Stimulated activated naive CD8-positive, alpha-beta T cell treated with anti-CD3 and anti-CD28 coated beads, Interleukin-15, Interleukin-2, amounts not matched to agents 100 ng/mL and 50 ng/mL, for 24 hours (primary cell): Measurements from ENCODE around the gene SNPH.

ENCODE experiments used
- H3K27ac Mint-ChIP-seq: one replicate; pipeline ENCODE4 v1.8.0; 2021; ENCODE audit warnings: mild to moderate bottlenecking, mixed read lengths
- H3K27me3 Mint-ChIP-seq: one replicate; pipeline ENCODE4 v1.8.0; 2021; ENCODE audit warnings: mixed read lengths
- H3K36me3 Mint-ChIP-seq: one replicate; pipeline ENCODE4 v1.8.0; 2021; ENCODE audit warnings: low read depth, mixed read lengths
- H3K4me1 Mint-ChIP-seq: one replicate; pipeline ENCODE4 v1.8.0; 2021; ENCODE audit warnings: low read depth, mixed read lengths
- H3K4me3 Mint-ChIP-seq: one replicate; pipeline ENCODE4 v1.8.0; 2021; ENCODE audit warnings: mild to moderate bottlenecking, mixed read lengths
- H3K9me3 Mint-ChIP-seq: one replicate; pipeline ENCODE4 v1.8.0; 2021; ENCODE audit warnings: mixed read lengths

The SNPH gene

DNA sequence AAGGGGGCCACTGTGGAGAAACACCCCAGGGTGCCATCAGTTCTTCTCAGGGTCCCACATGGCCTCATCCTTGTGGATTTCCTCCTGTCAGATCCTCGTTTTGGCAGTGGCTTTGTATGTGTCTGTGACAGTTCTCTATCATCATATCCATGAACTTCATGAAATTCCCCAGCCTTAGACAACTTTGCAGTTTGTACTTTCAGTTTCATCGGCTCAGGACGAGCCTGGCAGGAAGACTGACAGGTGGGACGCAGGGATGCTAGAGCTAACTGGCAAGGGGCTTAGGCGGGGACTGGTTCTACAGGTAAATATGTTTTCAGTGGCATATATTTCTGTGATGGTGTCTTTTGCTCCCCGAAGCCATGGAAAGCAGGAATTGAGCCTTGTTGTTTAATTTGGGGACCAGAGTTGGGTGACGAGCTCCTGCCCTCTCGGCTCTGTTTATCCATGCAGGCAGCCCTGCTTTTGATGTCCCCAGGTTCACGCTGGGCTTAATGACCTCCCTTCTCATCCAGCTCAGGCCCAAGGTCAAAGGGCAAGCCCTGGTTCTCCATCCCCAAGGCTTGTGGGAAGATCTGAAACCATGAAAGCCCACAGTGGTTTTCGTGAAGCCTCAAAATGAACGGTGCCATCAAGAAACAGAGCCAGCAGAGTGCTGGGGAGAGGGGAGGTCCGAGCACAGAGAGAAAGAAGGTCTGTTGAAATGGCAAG lies 51.6 kb downstream of the SNPH start:
- Mint-ChIP-seq H3K4me1 (peaks cover 5% of the 10 kb centered on the region), H3K27me3 (no peaks in the 10 kb centered on the region), H3K27ac (no peak overlapping the region), H3K36me3 (no peaks in the 10 kb centered on the region), H3K9me3 (no peaks in the 10 kb centered on the region), H3K4me3 (no peak overlapping the region)

DNA sequence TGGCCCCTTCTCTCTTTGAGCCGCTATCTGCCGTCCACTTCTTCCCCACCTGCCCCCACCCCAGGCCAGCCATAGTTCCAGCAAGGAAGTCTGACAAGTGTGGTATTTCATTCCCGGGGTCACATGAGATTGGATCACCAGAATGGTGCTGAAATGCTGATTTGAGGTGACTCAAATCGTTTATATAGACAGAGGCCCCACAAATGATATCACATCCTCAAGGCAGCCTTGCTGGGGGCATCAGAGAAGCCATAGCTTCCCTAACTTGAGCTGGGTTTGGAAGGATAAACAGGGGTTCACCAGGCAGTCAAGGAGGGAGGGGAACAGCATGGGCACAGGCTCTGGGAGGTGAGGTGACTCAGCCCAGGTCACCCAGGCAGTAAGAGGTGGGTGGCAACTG lies 53.0 kb downstream of the SNPH start:
- peaks cover 9% of the 10 kb centered on the region for H3K4me1 Mint-ChIP-seq

DNA sequence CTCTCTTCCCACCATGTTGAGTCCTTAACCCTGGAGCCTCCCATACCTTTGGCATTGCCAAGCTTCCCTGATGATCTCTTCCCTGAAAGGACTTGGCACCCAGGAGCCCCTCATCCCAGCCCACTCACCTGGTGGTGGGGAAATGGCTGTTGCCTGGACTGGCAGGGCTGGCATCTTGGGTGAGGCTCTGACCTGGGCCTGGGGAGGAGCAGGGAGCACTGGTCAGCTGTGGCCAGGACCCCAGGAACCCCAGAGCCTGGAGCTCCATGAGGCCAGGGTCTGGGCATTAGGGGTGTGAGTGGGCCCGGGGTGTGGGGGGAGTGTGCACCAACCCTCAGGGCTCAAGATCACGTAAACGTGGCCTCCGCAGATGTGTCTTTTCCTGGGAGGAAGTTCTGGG lies 53.4 kb downstream of the SNPH start:
- Mint-ChIP-seq H3K4me3 (no peak overlapping the region), H3K36me3 (no peaks in the 10 kb centered on the region), H3K27ac (no peak overlapping the region), H3K4me1 (peaks cover 9% of the 10 kb centered on the region), H3K9me3 (no peaks in the 10 kb centered on the region), H3K27me3 (no peaks in the 10 kb centered on the region)

More for the DNA sequence above, 53.0 kb downstream of the SNPH start:
- no peaks in the 10 kb centered on the region for H3K36me3 Mint-ChIP-seq
- H3K27ac Mint-ChIP-seq: no peak overlapping the region
- H3K9me3 Mint-ChIP-seq: no peaks in the 10 kb centered on the region
- H3K4me3 Mint-ChIP-seq: no peak overlapping the region
- H3K27me3 Mint-ChIP-seq: no peaks in the 10 kb centered on the region

DNA sequence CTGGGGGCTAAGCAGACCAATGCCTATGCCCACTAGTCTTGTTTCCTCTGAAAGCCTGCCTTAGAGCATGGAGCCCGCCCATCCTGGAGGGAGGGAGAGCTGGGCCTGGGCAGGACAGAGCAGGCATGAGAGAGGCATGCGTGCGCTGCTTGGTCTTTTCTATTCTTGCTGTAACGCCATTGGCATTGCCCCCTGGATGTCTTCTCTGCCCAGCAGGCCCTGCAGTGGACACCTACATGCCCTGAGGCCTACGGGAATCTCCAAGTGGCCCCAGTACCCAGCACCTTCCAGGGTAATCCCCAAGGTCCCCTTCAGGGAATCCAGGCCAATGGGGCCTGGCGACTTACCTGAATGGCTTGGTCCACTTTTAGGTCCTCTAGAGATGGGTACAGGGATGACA lies 53.9 kb downstream of the SNPH start:
- H3K27ac Mint-ChIP-seq: no peak overlapping the region
- H3K36me3 Mint-ChIP-seq: no peaks in the 10 kb centered on the region
- H3K9me3 Mint-ChIP-seq: no peaks in the 10 kb centered on the region
- no peak overlapping the region for H3K4me3 Mint-ChIP-seq
- no peaks in the 10 kb centered on the region for H3K27me3 Mint-ChIP-seq
- H3K4me1 Mint-ChIP-seq: peaks cover 9% of the 10 kb centered on the region

DNA sequence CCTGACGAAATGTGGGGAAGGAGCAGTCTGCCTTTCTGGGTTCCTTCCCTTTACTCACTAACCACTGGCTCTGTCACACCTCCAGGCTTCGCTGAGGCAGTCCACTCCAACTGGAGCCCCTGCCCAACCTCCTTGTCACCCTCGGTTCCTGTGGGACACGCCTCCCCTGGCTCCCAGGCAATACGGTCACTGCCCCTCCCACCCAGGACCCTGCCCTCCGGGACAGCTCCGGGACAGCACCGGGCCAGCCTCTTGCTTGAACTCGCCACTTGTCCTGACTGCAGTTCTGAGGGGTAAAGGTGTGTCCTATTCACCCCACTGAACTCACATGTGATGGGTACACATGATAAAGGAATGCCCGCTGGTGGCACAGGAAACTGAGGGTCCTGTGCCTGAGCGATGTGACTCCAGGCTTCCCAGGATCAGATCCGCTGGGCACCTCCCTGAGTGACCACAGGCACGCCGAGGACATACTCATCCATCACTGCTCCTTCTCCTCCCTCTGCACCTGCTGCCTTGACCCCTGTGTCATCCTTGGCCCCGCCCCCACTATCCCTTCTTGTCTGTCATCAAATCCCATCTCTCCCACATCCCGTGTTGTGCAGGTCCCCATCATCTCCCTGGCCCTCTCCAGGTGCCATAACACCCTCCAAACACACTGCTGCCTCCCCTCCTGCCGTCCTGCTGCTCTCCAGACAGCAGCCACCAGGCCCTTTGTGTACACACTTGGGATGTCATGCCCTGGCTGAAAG lies 55.0 kb downstream of the SNPH start:
- Mint-ChIP-seq H3K9me3 (no peaks in the 10 kb centered on the region), H3K27me3 (no peaks in the 10 kb centered on the region), H3K4me1 (peaks cover 9% of the 10 kb centered on the region), H3K36me3 (no peaks in the 10 kb centered on the region), H3K27ac (no peak overlapping the region), H3K4me3 (no peak overlapping the region)

DNA sequence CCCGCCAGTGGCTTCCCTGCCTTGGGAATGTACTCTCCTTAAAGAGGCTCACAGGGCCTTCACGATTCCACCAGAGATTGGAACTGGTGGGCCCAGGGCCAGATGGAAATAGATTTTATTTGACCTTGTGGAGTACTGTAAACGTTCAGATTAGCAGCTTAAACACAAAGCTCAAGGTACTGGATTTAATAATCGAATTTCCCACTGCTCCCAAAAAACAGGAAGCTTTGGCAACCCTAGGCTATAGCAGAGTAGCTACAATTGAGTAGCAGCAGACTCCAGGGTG lies 55.5 kb downstream of the SNPH start:
- H3K27me3 Mint-ChIP-seq: no peaks in the 10 kb centered on the region
- no peaks in the 10 kb centered on the region for H3K36me3 Mint-ChIP-seq
- H3K4me3 Mint-ChIP-seq: no peak overlapping the region
- no peaks in the 10 kb centered on the region for H3K9me3 Mint-ChIP-seq
- peaks cover 9% of the 10 kb centered on the region for H3K4me1 Mint-ChIP-seq
- H3K27ac Mint-ChIP-seq: no peak overlapping the region

DNA sequence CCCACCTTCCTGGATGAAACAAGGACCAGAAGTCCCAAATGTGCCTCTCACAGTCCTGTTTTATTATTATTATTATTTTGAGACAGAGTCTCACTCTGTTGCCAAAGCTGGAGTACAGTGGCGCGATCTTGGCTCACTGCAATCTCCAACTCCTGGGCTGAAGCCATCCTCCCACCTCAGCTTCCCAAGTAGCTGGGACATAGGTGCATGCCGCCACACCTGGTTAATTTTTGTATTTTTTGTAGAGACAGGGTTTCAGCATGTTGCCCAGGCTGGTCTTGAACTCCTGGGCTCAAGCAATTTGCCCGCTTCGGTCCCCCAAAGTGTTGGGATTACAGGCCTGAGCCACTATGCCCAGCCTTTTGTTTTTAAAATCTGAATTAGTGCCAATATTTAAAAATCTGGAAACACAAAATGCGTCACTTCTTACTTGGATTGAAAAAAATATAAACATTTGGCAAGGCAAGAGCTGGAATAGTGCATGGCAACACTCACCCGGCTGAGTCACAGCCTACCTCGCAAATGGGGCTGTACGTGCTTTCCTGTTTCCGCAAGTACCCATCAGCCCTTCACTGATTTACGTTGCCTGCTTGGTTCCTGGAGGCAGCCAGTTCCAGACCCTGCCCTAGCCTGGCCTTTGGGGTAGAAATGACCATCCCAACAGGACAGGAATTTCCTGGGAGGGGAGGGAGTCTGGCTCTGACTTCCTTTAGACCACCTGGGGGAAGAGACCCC lies 56.6 kb downstream of the SNPH start:
- Mint-ChIP-seq H3K4me1 (peaks cover 9% of the 10 kb centered on the region), H3K27ac (peak overlapping the region; percentile 34), H3K36me3 (no peaks in the 10 kb centered on the region), H3K4me3 (no peak overlapping the region), H3K27me3 (no peaks in the 10 kb centered on the region), H3K9me3 (no peaks in the 10 kb centered on the region)

DNA sequence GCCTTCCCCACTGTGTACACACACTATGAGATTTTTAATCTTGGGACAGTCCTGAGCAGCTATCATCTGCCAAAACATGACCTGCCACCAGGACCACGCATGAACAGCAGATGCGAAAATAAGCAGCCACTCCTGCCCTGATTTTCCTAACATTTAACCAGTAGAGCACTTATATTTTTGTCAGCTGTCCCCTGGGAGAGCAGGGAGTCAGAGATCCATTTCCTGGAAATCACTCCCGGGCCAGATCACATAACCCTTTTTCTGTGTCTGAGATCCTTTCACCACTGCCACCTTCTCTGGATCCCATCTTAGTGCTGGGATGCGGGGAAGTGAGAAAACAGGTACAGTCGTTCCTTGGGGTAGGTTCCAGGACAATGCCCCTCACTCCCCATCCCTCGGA lies 57.2 kb downstream of the SNPH start:
- Mint-ChIP-seq H3K9me3 (no peaks in the 10 kb centered on the region), H3K4me3 (no peak overlapping the region), H3K27ac (peak overlapping the region; percentile 34), H3K4me1 (peaks cover 4% of the 10 kb centered on the region), H3K27me3 (no peaks in the 10 kb centered on the region), H3K36me3 (no peaks in the 10 kb centered on the region)

DNA sequence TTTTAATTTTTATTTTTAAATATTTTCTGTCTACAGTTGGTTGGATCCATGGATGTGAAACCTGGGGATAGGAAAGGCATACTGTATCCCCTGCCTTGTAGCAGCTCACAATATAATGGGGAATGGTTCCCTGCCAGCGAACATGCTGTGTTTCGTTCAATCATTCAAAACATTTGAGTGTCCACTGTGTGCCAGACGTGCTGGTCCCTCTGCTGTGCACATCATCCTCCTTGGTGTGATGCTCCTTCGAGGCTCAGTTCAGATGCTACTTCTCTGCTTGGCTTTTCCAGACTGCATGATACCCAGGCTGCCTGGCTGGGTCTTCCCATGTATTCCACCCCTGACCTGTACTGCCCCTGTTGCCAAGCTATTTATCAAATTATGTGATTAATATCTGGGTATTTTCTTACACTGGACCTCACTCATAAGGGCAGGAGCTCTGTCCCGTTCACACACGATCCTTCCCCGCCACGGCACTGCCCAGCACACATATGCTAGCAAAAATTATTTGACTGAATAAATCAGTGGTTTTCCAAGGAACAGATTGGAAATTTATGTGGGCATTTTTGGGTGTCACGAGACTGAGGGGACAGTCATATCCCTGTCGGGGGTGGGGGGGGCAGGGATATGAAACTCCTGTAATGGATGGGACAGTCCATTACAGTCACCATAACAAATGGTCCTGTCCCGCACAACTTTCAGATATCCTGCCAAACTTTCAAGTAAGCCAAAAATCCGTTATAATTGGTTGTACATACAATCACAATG lies 57.9 kb downstream of the SNPH start:
- no peaks in the 10 kb centered on the region for H3K27me3 Mint-ChIP-seq
- H3K4me3 Mint-ChIP-seq: no peak overlapping the region
- H3K27ac Mint-ChIP-seq: peak overlapping the region; percentile 84

DNA sequence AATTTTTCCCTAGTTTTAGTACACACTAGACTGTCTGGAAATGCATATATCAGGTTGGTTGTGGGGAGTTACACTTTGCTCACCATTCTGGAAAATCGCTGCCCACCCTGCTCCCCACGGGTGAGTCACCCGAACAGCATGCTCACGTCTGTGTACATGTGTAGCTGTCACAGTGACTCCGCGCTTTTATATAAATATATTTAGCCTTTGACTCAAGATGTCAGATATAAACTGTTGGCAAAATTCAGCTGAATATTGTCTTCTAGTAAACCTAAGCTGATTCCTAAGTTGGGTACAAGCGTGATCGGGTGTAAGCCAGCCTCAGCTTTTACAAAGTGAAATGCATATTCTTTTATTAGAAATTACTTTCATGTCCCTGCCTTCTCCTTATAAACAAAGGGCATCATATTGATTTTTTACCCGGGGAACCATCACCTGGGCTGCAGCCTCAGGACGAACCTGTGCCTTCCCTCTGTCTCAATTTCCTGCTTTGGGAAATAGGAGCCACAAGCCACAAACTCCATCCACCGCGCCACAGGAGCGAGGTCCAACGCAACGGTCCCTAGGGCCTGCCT lies 58.6 kb downstream of the SNPH start:
- H3K4me1 Mint-ChIP-seq: peaks cover 17% of the 10 kb centered on the region
- no peak overlapping the region for H3K4me3 Mint-ChIP-seq
- H3K9me3 Mint-ChIP-seq: no peaks in the 10 kb centered on the region
- no peak overlapping the region for H3K27ac Mint-ChIP-seq
- peaks cover 4% of the 10 kb centered on the region for H3K36me3 Mint-ChIP-seq
- no peaks in the 10 kb centered on the region for H3K27me3 Mint-ChIP-seq

More for the DNA sequence above, 57.9 kb downstream of the SNPH start:
- no peaks in the 10 kb centered on the region for H3K9me3 Mint-ChIP-seq
- H3K4me1 Mint-ChIP-seq: peaks cover 10% of the 10 kb centered on the region
- no peaks in the 10 kb centered on the region for H3K36me3 Mint-ChIP-seq

DNA sequence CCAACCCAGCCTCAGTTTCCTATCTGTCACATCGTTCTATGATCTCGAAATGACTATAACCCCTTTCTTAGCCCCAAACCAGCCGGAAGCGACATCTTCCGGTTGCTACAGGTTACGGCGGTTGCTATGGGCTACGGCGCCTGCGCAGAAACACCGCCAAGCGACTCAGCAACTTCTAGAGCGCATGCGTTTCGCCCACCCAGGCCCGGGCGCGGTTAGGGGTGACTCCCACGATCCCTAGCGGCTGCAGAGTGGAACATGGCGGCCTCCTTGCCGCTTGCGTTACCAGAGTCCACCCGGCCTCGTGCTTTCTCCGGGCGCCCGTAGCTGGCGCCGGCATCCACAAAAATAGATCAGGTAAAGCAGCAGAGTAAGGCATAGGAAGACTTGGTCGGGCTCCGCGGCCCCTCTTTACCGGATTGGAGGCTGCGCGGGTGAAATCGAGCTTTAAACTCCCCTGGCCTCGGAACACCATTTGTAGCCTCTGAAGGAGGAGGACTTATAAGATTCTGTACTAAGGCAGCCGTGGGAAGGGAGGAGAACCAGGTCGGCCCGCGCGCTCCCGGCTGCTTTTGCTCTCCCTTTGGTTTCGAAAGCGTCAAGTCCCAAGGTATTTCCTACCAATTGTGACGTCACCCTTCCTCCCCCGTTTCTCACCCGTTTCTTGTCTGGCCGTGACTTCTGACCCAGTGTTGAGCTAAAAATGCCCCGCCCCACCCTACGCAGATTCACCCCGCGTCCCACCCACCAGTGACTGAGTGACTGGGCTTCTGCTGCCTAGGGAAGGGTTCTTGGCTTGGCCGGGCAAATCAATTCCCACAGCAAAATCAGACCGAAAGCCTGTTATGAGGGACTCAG lies 59.3 kb downstream of the SNPH start:
- no peak overlapping the region for H3K27ac Mint-ChIP-seq
- H3K36me3 Mint-ChIP-seq: peaks cover 9% of the 10 kb centered on the region
- H3K4me3 Mint-ChIP-seq: no peak overlapping the region
- H3K27me3 Mint-ChIP-seq: no peaks in the 10 kb centered on the region
- peaks cover 24% of the 10 kb centered on the region for H3K4me1 Mint-ChIP-seq
- no peaks in the 10 kb centered on the region for H3K9me3 Mint-ChIP-seq

DNA sequence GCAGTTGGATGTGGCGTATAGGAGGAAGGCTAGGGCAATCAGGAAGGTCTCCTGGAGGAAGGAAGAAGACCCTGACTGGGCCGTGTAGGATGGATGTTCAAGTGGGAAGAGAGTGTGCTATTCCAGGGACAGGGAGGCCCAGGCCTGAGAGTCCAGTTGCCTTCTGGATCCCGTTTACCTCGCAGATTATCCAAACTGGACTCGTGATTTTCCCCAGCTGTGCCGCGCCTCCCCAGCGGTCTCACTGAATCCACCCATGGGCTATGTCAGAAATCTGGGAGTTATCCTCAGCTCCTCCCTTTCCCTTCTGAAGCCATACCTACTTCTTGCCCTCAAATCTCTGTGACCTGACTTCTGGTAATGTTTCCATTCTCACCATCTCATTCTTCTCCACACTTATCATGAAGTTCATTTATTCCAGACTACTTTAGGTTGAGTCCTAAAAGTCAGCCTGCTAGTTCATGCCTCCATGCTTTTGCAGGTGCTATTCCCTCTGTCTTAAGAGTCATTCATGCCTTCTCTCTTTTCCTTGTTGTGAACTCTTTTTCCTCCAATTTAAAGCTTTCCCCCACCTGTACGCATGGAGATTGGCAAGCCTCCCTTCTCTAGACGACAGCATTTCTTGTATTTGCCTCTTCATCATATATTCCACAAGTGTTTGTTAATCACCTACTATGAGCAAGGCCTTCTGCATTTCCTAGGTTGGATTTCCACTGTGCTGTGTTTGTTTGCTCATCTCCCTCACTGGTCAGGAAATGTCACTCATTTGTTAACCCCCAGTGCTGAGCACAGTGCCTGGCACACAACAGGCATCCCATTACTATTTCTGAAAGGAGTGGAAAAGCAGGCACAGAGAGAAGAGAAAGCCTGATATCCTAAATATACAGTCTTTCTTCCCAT lies 60.2 kb downstream of the SNPH start:
- Mint-ChIP-seq H3K4me1 (peaks cover 33% of the 10 kb centered on the region), H3K27ac (no peak overlapping the region), H3K4me3 (no peak overlapping the region), H3K9me3 (no peaks in the 10 kb centered on the region), H3K36me3 (peaks cover 9% of the 10 kb centered on the region), H3K27me3 (no peaks in the 10 kb centered on the region)

DNA sequence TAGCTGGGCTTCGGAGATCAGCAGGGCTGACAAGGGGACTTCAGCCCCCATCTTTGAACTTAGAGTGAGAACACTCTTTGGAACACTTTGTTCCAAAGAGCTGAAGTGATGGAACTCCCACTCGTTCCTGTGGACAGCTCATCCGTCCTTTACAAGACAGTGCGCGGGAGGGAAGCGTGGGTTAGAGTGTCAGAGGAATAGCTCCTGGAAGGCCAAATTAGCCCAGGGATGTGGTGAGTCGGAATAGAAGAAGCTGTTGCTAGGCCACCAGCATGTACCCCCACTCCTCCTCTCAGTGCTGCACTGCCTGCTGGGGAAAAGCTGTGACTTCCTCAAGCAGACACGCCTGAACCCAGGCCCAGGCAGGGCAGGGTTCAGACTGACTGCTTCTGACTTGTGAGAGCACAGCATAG lies 61.2 kb downstream of the SNPH start:
- Mint-ChIP-seq H3K27ac (no peak overlapping the region), H3K27me3 (no peaks in the 10 kb centered on the region), H3K4me3 (no peak overlapping the region), H3K4me1 (peaks cover 42% of the 10 kb centered on the region), H3K36me3 (peaks cover 14% of the 10 kb centered on the region), H3K9me3 (no peaks in the 10 kb centered on the region)
